H1 (cell line): ENCODE measurements around the gene SLC39A11. TPM values are rescaled to one million over a fixed set of nuclear protein-coding genes. Genes with fewer than 3 reads are reported as not detected.

ENCODE experiments used
- CTCF ChIA-PET: fragments of 300-600 bp; sonication (Branson Sonifier 250); formaldehyde crosslinking; loops from one replicate; lab custom pipeline; 2021; ENCODE audit not compliant: partially characterized antibody; lab: Charles Lee
- POLR2A ChIA-PET: fragments of 300-600 bp; sonication (Branson Sonifier 250); formaldehyde crosslinking; loops from one replicate; lab custom pipeline; 2021; ENCODE audit warnings: inconsistent platforms; ENCODE audit not compliant: partially characterized antibody; lab: Charles Lee
- DNase-seq, 2 experiments: peaks; one replicate each; pipeline versions ENCODE4 v3.0.0 to v3.0.0-alpha.2; 2010 to 2022; ENCODE audit warnings: low spot score in 2 of 2, low read depth in 1 of 2, mixed read lengths in 1 of 2
- FAIRE-seq: peaks from 2 replicates; lab custom pipeline; 2011; peaks lifted over from hg19 to GRCh38; lab: Jason Lieb, UNC
- H2AFZ ChIP-seq: 2 replicates; pipeline ENCODE4 v1.8.1; 2012; ENCODE audit warnings: low read length, inconsistent platforms
- H2AK5ac ChIP-seq: 2 replicates; pipeline ENCODE4 v1.6.1; 2013; ENCODE audit warnings: low read depth, low read length
- H2BK120ac ChIP-seq: replicated peaks from 2 replicates; pipeline ENCODE3; 2013; ENCODE audit warnings: low read depth, low read length, inconsistent platforms
- H2BK12ac ChIP-seq: 2 replicates; pipeline ENCODE4 v1.6.1; 2013; ENCODE audit warnings: low read depth, low read length
- H2BK15ac ChIP-seq: 2 replicates; pipeline ENCODE4 v1.6.1; 2013; ENCODE audit warnings: low read length
- H2BK20ac ChIP-seq: 2 replicates; pipeline ENCODE4 v1.6.1; 2013; ENCODE audit warnings: low read length
- H2BK5ac ChIP-seq: 2 replicates; pipeline ENCODE4 v1.6.1; 2013; ENCODE audit warnings: low read depth, low read length
- H3K14ac ChIP-seq: 2 replicates; pipeline ENCODE4 v1.6.1; 2013; ENCODE audit warnings: inconsistent platforms; ENCODE audit not compliant: insufficient read length
- H3K18ac ChIP-seq: 2 replicates; pipeline ENCODE4 v1.6.1; 2013; ENCODE audit warnings: low read length; ENCODE audit errors: extremely low read depth
- H3K23ac ChIP-seq: 2 replicates; pipeline ENCODE4 v1.6.1; 2013; ENCODE audit warnings: inconsistent platforms; ENCODE audit not compliant: insufficient read length
- H3K23me2 ChIP-seq: 2 replicates; pipeline ENCODE4 v1.6.1; 2013; ENCODE audit warnings: low read depth, low read length
- H3K27ac ChIP-seq: 2 replicates; pipeline ENCODE4 v1.6.1; 2011; ENCODE audit warnings: low read depth, low read length, inconsistent platforms
- H3K27me3 ChIP-seq, 4 experiments: replicated peaks in 1 of 4; 1 replicate in 1 of 4; 2 replicates in 3 of 4; pipeline versions ENCODE4 v1.6.1 to v1.8.1; 2011 to 2013; ENCODE audit warnings: low read length in 3 of 4, mild to moderate bottlenecking in 3 of 4, inconsistent platforms in 2 of 4, mixed read lengths in 2 of 4, moderate library complexity in 1 of 4; ENCODE audit not compliant: control insufficient read depth in 3 of 4, insufficient read depth in 3 of 4; ENCODE audit errors: extremely low read depth in 1 of 4
- H3K36me3 ChIP-seq, 4 experiments: 2 replicates each; pipeline versions ENCODE4 v1.6.1 to v1.8.1; 2011 to 2013; ENCODE audit warnings: mild to moderate bottlenecking in 4 of 4, low read length in 3 of 4, moderate library complexity in 2 of 4, control low read depth in 1 of 4, inconsistent platforms in 1 of 4; ENCODE audit not compliant: insufficient read depth in 4 of 4, control insufficient read depth in 2 of 4
- H3K4ac ChIP-seq: replicated peaks from 2 replicates; pipeline ENCODE3; 2013; ENCODE audit warnings: low read length, low read depth, mixed read lengths, inconsistent platforms; ENCODE audit not compliant: insufficient read length
- H3K4me1 ChIP-seq, 4 experiments: replicated peaks in 1 of 4; 1 replicate in 1 of 4; 2 replicates in 3 of 4; pipeline versions ENCODE4 v1.6.1 to v1.8.1; 2011 to 2013; ENCODE audit warnings: low read length in 3 of 4, inconsistent platforms in 2 of 4, mixed read lengths in 1 of 4; ENCODE audit not compliant: insufficient read depth in 4 of 4, control insufficient read depth in 3 of 4
- H3K4me2 ChIP-seq, 2 experiments: 2 replicates each; pipeline versions ENCODE4 v1.6.1 to v1.8.1; 2011 to 2013; ENCODE audit warnings: low read depth in 2 of 2, low read length in 2 of 2, control low read depth in 1 of 2, inconsistent platforms in 1 of 2, mild to moderate bottlenecking in 1 of 2; ENCODE audit not compliant: insufficient read depth in 1 of 2
- H3K4me3 ChIP-seq, 4 experiments: fragments of 200-600, 300-600 bp in 1 of 4; sonication (generic), shearing (Covaris generic), sonication (Bioruptor Twin) in 1 of 4; 2 replicates each; pipeline versions ENCODE4 v1.5.1 to v1.8.1; 2011 to 2016; ENCODE audit warnings: low read length in 4 of 4, low read depth in 3 of 4, control low read depth in 2 of 4, inconsistent platforms in 2 of 4, mild to moderate bottlenecking in 2 of 4, mixed read lengths in 1 of 4, moderate library complexity in 1 of 4; ENCODE audit not compliant: insufficient read depth in 2 of 4; ENCODE audit errors: extremely low read depth in 1 of 4
- H3K56ac ChIP-seq: replicated peaks from 2 replicates; pipeline ENCODE3; 2013; ENCODE audit warnings: low read depth, mild to moderate bottlenecking, mixed read lengths, low read length, inconsistent platforms; ENCODE audit not compliant: insufficient read length
- H3K79me1 ChIP-seq: 2 replicates; pipeline ENCODE4 v1.6.1; 2013; ENCODE audit warnings: low read depth, low read length, control low read depth
- H3K79me2 ChIP-seq, 2 experiments: 2 replicates each; pipeline versions ENCODE4 v1.6.1 to v1.8.1; 2012 to 2013; ENCODE audit warnings: low read length in 2 of 2, mild to moderate bottlenecking in 2 of 2, inconsistent platforms in 1 of 2; ENCODE audit not compliant: insufficient read depth in 2 of 2, control insufficient read depth in 1 of 2
- H3K9ac ChIP-seq, 4 experiments: replicated peaks in 1 of 4; 1 replicate in 1 of 4; 2 replicates in 3 of 4; pipeline versions ENCODE4 v1.6.1 to v1.8.1; 2011 to 2013; ENCODE audit warnings: low read depth in 3 of 4, low read length in 3 of 4, control low read depth in 2 of 4, mild to moderate bottlenecking in 2 of 4, moderate library complexity in 2 of 4, inconsistent platforms in 1 of 4; ENCODE audit errors: extremely low read depth in 1 of 4
- H3K9me3 ChIP-seq, 2 experiments: 2 replicates each; pipeline versions ENCODE4 v1.6.1 to v1.8.1; 2012 to 2013; ENCODE audit warnings: mild to moderate bottlenecking in 2 of 2, moderate library complexity in 2 of 2, control low read depth in 1 of 2, inconsistent platforms in 1 of 2, low read depth in 1 of 2, low read length in 1 of 2, mixed read lengths in 1 of 2; ENCODE audit not compliant: insufficient read depth in 2 of 2
- H4K20me1 ChIP-seq, 2 experiments: replicated peaks in 1 of 2; 2 replicates each; pipeline versions ENCODE3 to v1.8.1; 2011 to 2013; ENCODE audit warnings: inconsistent platforms in 2 of 2, low read length in 2 of 2, mild to moderate bottlenecking in 1 of 2; ENCODE audit not compliant: insufficient read depth in 2 of 2, control insufficient read depth in 1 of 2
- H4K5ac ChIP-seq: 2 replicates; pipeline ENCODE4 v1.6.1; 2013; ENCODE audit warnings: low read length, low read depth, mixed read lengths, inconsistent platforms; ENCODE audit not compliant: insufficient read length
- H4K8ac ChIP-seq: 2 replicates; pipeline ENCODE4 v1.8.0; 2013; ENCODE audit warnings: mild to moderate bottlenecking, moderate library complexity, low read length, inconsistent platforms; ENCODE audit not compliant: insufficient read depth; ENCODE audit errors: extremely low read depth
- H4K91ac ChIP-seq: replicated peaks from 2 replicates; pipeline ENCODE3; 2013; ENCODE audit warnings: low read length, mixed read lengths, inconsistent platforms; ENCODE audit not compliant: insufficient read length
- JUN ChIP-seq: IDR thresholded peaks from 2 replicates; pipeline ENCODE4 v1.6.1; 2011; ENCODE audit warnings: low read depth, mild to moderate bottlenecking, improper control_type of control experiment, low read length
- POLR2AphosphoS5 ChIP-seq: IDR thresholded peaks from 2 replicates; pipeline ENCODE4 v1.6.1; 2011; ENCODE audit warnings: low read depth, low read length
- ZNF274 ChIP-seq: IDR thresholded peaks from 2 replicates; pipeline ENCODE4 v1.7.0; 2012; ENCODE audit warnings: low read length, borderline replicate concordance; ENCODE audit errors: extremely low read depth
- WGBS, 2 experiments: shearing (Covaris generic) in 1 of 2; methylation state at CpG; one replicate each; pipeline versions ENCODE4 v1.1.6 to v1.1.7; 2013 to 2015; ENCODE audit warnings: low lambda C conversion rate in 2 of 2, mixed read lengths in 2 of 2, inconsistent platforms in 1 of 2, low coverage in 1 of 2, missing lambda C conversion rate in 1 of 2; ENCODE audit not compliant: insufficient replicate concordance in 2 of 2, insufficient coverage in 1 of 2, insufficient read length in 1 of 2; ENCODE audit errors: extremely low coverage in 1 of 2, missing lambda C conversion rate in 1 of 2; 5-methylcytosine and 5-hydroxymethylcytosine counted together
- polyA plus RNA-seq, 7 experiments: library from polyadenylated mRNA; depleted of rRNA in 3 of 7; stranded (reverse) in 5 of 7; unstranded in 2 of 7; fragments of >200 nt in 5 of 7; fragments of 200-250 nt in 2 of 7; gene quantifications; 1 replicate in 5 of 7; 2 replicates in 1 of 7; 4 replicates in 1 of 7; pipeline versions ENCODE4 v1.2.1 to v1.2.3, GENCODE V29; 2011 to 2013; ENCODE audit warnings: missing spikeins in 2 of 7, mixed read lengths in 2 of 7
- total RNA-seq: library from RNA; stranded (reverse); fragmentation: NEBNext Ultra II Directional; extraction: Animal tissue kit (Norgen Biotek cat#: 25700); gene quantifications from 2 replicates; pipeline ENCODE4 v1.2.1, GENCODE V29; 2021
- TF ChIP-seq, protein P1 (sequence below): IDR thresholded peaks from 2 replicates; pipeline ENCODE4 v1.6.1; 2012; ENCODE audit warnings: low read length, inconsistent platforms

SLC39A11 gene
- total and polyA plus RNA-seq, 2 of the 8 experiments (the other 6 are each of a cell fraction or from before 2014, with no cell fraction given), result 12.2 to 19.6 TPM

DNA sequence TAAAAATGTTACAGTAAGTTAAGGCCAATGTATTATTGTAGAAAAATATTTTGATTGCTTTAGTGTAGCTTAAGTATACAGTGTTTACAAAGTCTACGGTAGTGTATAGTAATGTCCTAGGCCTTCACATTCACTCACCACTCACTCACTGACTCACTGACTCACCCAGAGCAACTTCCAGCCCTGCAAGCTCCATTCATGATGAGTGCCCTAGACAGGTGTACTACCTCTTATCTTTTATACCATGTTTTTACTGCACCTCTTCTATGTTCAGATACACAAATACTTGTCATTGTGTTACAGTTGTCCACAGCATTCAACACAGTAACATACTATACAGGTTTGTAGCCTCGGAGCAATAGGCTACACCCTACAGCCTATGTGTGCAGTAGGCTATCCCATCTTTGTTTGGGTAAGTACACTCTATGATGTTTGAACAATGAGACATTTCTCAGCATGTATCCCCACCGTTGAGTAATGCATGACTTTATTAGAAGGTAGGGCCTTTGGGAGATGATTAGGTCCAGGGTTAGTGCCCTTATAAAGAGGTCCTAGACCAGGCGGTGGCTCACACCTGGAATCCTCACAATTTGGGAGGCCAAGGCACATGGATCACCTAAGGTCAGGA is 117.8 kb downstream of the SLC39A11 start:
- no peak overlapping the region for H2BK5ac ChIP-seq
- H2BK120ac ChIP-seq, result no peak overlapping the region
- no peaks in the 10 kb centered on the region for H3K36me3 ChIP-seq
- ChIA-PET POLR2A (no interaction called here), CTCF (interaction anchor here (0.6 to 1.2 kb wide), 5 partner anchors 11 to 205 kb away, joined by 3 read pairs; partner anchors contain the start of gene SSTR2)
- H3K23ac ChIP-seq, result no peak overlapping the region
- no peak overlapping the region for H3K14ac ChIP-seq
- FAIRE-seq, result no peak
- no peaks in the 10 kb centered on the region for H3K9me3 ChIP-seq
- H4K20me1 ChIP-seq, result no peaks in the 10 kb centered on the region
- no peak overlapping the region for H3K18ac ChIP-seq
- H4K91ac ChIP-seq, result no peak overlapping the region
- H3K4me3 ChIP-seq, result no peak overlapping the region
- WGBS, 2 experiments, result 91% methylated on average over 4 of the region's 4 CpGs; no CpG with 5 or more reads in 1 of the 2 experiments
- H3K27me3 ChIP-seq, result no peaks in the 10 kb centered on the region
- H2AK5ac ChIP-seq, result no peak overlapping the region
- no peak overlapping the region for H3K4me2 ChIP-seq
- H3K23me2 ChIP-seq, result peaks cover 2% of the 10 kb centered on the region; the same call in 1 of the 2 replicates
- H2AFZ ChIP-seq, result no peak overlapping the region
- H3K79me2 ChIP-seq, result no peaks in the 10 kb centered on the region
- no peak overlapping the region for H3K56ac ChIP-seq
- H3K4me1 ChIP-seq, result peaks cover 3 to 11% (median 5%) of the 10 kb centered on the region in 4 experiments; a peak in 6 of 7 replicates
- DNase-seq, result no peak
- no peak overlapping the region for H2BK12ac ChIP-seq
- H2BK20ac ChIP-seq, result no peak overlapping the region
- TF ChIP-seq, protein P1, sequence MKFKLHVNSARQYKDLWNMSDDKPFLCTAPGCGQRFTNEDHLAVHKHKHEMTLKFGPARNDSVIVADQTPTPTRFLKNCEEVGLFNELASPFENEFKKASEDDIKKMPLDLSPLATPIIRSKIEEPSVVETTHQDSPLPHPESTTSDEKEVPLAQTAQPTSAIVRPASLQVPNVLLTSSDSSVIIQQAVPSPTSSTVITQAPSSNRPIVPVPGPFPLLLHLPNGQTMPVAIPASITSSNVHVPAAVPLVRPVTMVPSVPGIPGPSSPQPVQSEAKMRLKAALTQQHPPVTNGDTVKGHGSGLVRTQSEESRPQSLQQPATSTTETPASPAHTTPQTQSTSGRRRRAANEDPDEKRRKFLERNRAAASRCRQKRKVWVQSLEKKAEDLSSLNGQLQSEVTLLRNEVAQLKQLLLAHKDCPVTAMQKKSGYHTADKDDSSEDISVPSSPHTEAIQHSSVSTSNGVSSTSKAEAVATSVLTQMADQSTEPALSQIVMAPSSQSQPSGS, result no peak
- TF ChIP-seq JUN (no peak), ZNF274 (no peak), POLR2AphosphoS5 (no peak)
- no peak overlapping the region for H4K5ac ChIP-seq
- no peak overlapping the region for H2BK15ac ChIP-seq
- H3K79me1 ChIP-seq, result no peaks in the 10 kb centered on the region
- no peak overlapping the region for H4K8ac ChIP-seq
- no peak overlapping the region for H3K27ac ChIP-seq
- H3K9ac ChIP-seq, result no peak overlapping the region
- H3K4ac ChIP-seq, result no peak overlapping the region
